ENCODE data around the gene PPIE.

PPIE gene

DNA sequence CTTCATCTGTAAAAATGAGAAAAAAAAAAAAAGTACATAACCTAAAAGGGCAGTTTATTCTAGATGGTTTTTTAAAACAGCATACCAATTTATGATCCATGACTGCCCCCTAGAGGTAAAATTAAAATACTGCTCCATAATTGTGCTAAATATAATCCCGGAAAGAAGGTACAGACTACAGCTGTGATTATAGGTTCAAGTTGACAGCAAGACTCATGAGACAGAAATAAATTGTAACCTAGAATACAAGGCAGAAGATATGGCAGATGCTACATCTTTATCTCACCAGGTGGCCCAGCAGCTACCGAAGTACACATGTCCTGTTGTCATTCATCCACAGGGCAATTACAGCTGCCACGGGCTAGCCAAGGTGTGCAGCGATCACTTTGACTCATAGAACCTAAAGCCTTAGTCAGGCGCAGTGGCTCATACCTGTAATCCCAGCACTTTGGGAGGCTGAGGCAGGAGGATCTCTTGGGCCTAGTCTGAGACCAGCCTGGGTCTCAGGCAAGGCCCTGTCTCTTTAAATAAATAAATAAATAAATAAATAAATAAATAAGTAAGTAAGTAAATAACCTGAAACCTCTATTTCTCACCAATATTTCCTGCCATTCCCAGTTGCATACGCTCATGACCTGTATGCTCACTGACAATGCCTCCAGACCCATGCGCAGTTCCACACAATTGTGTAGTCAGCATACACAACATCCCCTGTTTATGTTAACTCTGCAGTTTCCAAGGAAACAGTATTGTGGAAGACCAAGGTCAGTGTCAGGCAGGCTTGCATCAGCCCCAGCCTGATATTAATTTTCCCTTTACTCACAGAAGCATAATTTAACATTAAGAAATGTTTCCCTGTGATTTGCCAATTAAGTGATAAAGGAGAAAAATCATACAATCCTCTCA is 18.3 kb upstream of the PPIE start:
- no peak for DNase-seq (ENCODE audit: low read depth, low spot score)

DNA sequence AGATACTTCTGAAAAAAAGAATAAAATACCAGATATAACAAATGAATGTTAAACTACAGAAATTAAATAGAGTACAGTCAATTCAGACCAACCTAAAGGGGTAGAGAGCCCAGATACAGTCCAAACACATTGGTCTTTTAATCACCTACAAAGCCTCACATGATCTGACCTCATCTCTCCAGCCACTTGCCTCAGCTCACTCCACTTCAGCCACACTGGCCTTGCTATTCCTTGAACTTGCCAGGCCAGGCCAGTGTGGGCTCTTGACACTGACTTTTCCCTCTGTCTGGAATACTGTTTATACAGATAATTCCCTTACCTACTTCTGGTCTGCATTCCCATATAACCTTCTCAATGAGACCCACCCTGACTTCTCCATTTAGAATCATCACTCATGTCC is 17.0 kb upstream of the PPIE start:
- no peak for DNase-seq (ENCODE audit: low read depth, low spot score)

DNA sequence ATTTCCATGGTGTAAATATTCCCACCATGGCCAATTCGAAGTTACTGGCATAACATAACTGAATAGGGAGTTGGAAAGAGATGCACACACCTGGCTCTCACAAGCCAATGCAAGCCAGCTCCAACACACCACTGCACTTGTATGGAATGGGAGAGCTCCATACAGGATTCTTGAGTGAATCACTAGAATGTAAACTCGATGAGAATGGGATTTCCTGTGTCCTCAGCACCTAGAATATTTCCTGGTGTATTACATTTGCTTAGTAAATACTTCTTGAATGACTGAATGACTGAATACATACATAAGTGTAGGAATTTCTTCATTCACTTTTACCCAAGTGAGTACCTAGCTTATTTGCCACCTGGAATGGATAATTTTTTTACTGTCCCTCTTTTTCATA is 16.2 kb upstream of the PPIE start:
- DNase-seq (ENCODE audit: low read depth, low spot score) = no peak

DNA sequence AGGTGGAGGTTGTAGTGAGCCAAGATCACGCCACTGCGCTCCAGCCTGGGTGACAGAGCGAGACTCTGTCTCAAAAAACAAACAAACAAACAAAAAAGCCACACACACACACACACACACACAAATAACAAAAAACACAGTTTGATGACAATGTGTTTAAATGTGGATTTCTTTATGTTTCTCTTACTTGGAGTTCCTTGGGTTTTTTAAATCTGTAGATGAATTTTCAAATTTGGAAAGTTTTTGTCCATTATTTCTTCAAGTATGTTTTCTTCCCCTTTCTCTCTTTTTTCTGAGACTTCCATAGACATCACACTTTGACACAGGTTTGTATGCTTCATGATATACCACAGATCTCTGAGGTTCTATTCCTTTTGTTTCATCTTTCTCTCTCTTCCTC is 12.1 kb upstream of the PPIE start:
- no peak for DNase-seq (ENCODE audit: low read depth, low spot score)

DNA sequence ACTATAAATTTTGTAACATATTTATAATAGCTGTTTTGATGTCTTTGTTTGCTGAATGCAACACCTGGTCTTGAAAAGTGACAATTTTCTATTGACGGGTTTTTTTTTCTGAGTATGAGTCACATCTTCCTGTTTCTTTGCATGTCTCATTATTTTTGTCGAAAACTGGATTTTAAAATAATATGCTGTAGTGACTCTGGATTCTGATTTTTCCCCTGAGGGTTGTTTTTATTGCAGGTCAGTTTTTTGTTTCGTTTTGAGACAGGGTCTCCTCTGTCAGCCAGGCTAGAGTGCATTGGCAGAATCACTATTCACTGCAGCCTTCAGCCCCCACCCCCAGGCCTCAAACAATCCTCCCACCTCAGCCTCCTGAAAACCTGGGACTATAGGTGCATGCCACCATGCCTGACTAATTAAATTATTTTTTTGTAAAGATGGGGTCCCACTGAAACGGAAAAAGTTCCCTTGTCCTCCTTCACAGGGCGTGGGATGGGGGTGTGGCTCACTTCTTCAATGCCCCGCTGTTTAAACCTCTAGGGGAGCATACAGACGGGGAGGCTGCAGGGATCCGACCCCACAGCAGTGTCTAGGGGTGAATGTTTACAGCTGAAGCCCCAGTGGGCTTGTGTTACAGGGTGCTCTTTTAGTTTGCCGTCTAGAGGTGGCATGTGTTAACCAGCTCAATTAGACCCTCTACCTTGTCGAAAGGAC is 11.3 kb upstream of the PPIE start:
- DNase-seq (ENCODE audit: low read depth, low spot score) = no peak

GRCh38 chr1:39727932-39728317 is 10.8 kb upstream of the PPIE start:
- no peak for DNase-seq (ENCODE audit: low read depth, low spot score)

- DNase-seq (ENCODE audit: low read depth, low spot score) = no peak
Observed at GRCh38 chr1:39729030-39729429, 9.7 kb upstream of the PPIE start.

GRCh38 chr1:39729842-39730241 is 8.8 kb upstream of the PPIE start:
- DNase-seq (ENCODE audit: low read depth, low spot score) = no peak

- no peak for DNase-seq (ENCODE audit: low read depth, low spot score)
Observed at GRCh38 chr1:39732730-39733129, 6.0 kb upstream of the PPIE start.

DNA sequence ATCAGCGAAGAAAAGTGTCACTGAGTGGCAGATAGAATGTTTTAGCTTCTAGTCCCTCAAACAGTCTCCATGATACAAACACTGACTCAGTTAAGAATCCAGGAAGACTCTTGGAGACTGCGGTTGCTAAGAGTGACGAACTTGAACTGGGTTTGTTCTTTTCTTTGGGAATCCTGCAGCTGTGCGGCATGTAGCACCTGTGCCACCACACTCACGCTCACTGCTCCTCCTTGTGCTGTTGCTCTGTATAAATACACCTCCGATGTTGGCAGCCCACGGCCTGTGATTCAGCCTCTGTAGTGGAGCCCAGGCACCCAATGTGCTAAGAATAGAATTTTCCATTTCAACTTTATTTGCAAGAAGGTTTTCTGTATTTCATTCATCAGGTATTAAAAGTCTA is 5.5 kb upstream of the PPIE start:
- no peak for DNase-seq (ENCODE audit: low read depth, low spot score)

GRCh38 chr1:39735731-39736130 is 3.0 kb upstream of the PPIE start:
- DNase-seq (ENCODE audit: low read depth, low spot score) = no peak

GRCh38 chr1:39737546-39738169 is 1.0 kb upstream of the PPIE start:
- no peak for DNase-seq (ENCODE audit: low read depth, low spot score)

- DNase-seq (ENCODE audit: low read depth, low spot score) = no peak
Observed at GRCh38 chr1:39745016-39745670, 6.5 kb downstream of the PPIE start.

- no peak for DNase-seq (ENCODE audit: low read depth, low spot score)
Observed at GRCh38 chr1:39751595-39751994, 12.9 kb downstream of the PPIE start.

GRCh38 chr1:39752703-39753102 is 14.0 kb downstream of the PPIE start:
- no peak for DNase-seq (ENCODE audit: low read depth, low spot score)

GRCh38 chr1:39753132-39754025 is 14.7 kb downstream of the PPIE start:
- no peak for DNase-seq (ENCODE audit: low read depth, low spot score)

GRCh38 chr1:39754026-39754570 is 15.4 kb downstream of the PPIE start:
- DNase-seq (ENCODE audit: low read depth, low spot score) = no peak

DNA sequence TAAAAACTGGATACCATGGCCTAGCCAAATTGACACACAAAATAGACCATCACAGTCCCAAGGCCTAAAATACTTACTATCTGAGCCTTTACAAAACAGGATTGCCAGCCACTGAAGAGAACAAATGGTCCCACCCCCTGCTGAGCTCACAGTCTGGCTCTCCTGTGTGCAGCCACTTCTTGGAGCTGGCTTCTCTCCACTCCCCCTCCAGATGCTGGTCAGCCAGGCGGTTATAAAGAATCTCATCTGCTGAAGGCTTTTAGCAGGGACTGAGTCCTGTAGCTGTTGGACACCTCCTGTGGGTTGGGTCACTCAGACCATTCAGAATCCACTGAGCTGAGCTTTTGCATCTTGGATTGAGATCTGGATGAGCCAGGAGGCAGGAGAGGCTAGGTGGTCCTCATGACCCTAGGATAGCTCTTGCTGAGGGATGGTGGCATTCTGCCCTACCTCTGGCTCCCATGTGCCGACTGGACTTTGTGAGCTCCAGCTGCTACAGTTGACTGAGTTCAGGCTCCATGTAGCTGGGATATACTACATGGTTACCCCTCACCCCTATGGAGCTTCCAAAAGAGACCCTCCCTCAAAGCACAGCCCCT is 16.3 kb downstream of the PPIE start:
- no peak for DNase-seq (ENCODE audit: low read depth, low spot score)

DNA sequence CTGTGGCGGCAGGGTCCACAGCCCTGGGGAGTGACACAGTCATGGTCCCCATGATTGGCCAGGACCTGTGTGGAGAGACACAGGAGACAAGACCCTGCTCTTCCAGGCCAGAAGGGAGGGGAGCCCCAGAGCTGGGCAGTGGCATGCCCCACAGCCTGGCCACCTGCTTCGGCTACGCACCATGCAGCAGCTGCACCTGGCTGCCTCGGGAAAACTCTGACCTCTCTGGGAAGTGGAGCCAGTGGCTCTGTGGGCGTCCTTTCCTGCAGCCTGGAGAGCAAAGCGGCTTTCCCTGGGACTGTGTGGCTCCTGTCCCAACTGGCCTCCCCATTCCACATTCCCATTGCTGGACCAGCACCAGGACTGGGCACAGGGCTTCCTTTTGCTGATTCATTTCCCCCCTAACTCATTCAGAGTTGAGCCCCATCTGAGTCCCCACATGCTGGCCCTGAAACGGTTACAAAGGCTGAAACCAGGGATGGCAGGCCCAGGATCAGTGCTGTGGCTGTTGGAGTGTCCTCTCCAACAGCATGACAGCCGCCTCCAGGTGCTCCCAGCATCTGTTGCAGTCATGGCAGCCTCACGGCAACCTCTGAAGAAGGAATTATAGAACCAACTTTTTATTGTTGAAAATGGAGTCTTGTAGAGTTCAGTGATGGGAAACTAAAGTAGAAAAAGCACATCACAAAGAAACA is 17.4 kb downstream of the PPIE start:
- DNase-seq (ENCODE audit: low read depth, low spot score) = no peak

- DNase-seq (ENCODE audit: low read depth, low spot score) = no peak
Observed at GRCh38 chr1:39757501-39757900, 18.8 kb downstream of the PPIE start.

All from activated CD4-positive, CD25-positive, alpha-beta regulatory T cell treated with anti-CD3 and anti-CD28 coated beads, Interleukin-2, amount 50 U/mL, for 16 hours (primary cell).